Measurements from ENCODE around the gene CEP85L. TPM values are rescaled to one million over a fixed set of nuclear protein-coding genes. Genes with fewer than 3 reads are reported as not detected.

CEP85L gene
- total and polyA plus RNA-seq, 2 of the 4 experiments (the other 2 are of a cell fraction): 2.3 to 25.6 TPM

DNA sequence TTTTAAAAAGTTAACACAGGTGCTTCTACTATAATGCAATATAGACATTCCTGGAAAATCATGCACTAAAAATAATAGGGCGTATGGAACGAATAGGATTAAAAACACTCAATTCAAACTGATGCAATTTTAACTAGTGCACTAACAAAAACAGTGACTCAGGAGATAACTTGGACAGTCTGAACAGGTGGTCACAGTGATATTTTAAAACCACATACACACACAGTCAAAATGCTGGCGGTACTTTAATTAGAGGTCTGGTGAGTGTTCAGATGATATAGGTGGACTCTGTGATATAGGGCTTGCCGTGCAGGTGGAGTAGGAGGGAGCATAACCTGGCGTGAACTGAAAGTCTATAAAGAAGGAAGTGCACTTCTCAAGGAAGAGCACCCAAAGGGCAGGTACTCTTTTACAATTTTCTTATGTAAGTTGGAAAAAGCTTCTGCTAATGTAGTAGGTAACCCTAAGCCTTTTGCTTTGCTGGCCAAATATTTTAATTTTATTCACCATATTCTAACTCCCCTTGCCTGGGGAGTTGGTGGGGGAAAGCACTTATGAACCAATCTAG lies 145.2 kb downstream of the CEP85L start:
- no peak overlapping the region for H3K14ac ChIP-seq (replicated peaks; ENCODE audit: low read depth, low read length)
- in situ Hi-C loops (cut with MboI; ENCODE audit: low sequenced_read_pairs): no loop called here
- no peak for ATAC-seq (ENCODE audit: low read depth)

More for the DNA sequence above, 145.2 kb downstream of the CEP85L start:
- Histone ChIP-seq H3K27me3 (ENCODE audit: control insufficient read depth, insufficient read depth, low read length) (no peaks in the 10 kb centered on the region), H3K9me3 (ENCODE audit: control insufficient read depth, insufficient read depth, low read length) (no peaks in the 10 kb centered on the region), H4K91ac (ENCODE audit: insufficient read depth, low read depth, low read length) (no peak overlapping the region), H3K4me2 (ENCODE audit: low read depth, low read length) (no peak overlapping the region), H4K5ac (ENCODE audit: low read depth, low read length) (no peak overlapping the region), H2BK20ac (ENCODE audit: low read depth, low read length) (no peak overlapping the region), H3K9ac (ENCODE audit: low read depth, low read length) (no peak overlapping the region), H3K23ac (ENCODE audit: low read depth, low read length) (no peak overlapping the region), H3K18ac (ENCODE audit: low read depth, low read length) (no peak overlapping the region), H3K4ac (ENCODE audit: low read depth, low read length) (no peak overlapping the region), H3K4me3 (ENCODE audit: insufficient read depth, low read depth, low read length) (no peak overlapping the region), H3K27ac (ENCODE audit: insufficient read depth, low read length) (no peak overlapping the region), H3K9me1 (ENCODE audit: insufficient read depth, low read length) (no peaks in the 10 kb centered on the region; the same call in 1 of the 2 replicates), H2AK9ac (replicated peaks; ENCODE audit: low read depth, low read length, poor library complexity) (no peak overlapping the region), H2BK15ac (ENCODE audit: low read depth, low read length) (no peak overlapping the region), H2AFZ (replicated peaks; ENCODE audit: low read length, poor library complexity) (no peak overlapping the region), H3K56ac (ENCODE audit: extremely low read depth, insufficient read depth, low read length) (no peak overlapping the region), H4K8ac (ENCODE audit: low read depth in 2 of 2, low read length in 2 of 2) (no peak overlapping the region), H4K20me1 (ENCODE audit: insufficient read depth, low read length) (no peaks in the 10 kb centered on the region), H2AK5ac (ENCODE audit: low read depth, low read length) (no peak overlapping the region), H3K79me1 (ENCODE audit: low read depth in 1 of 2, low read length in 2 of 2) (peaks cover 0 to 6% of the 10 kb centered on the region in 2 experiments; a peak in 1 of 4 replicates), H2BK120ac (ENCODE audit: low read depth, low read length) (no peak overlapping the region), H2BK5ac (ENCODE audit: low read depth, low read length, poor library complexity, severe bottlenecking) (no peak overlapping the region), H3K4me1 (ENCODE audit: control insufficient read depth, insufficient read depth, low read length) (peaks cover under 1% of the 10 kb centered on the region; the same call in 1 of the 2 replicates), H3K36me3 (ENCODE audit: control insufficient read depth, insufficient read depth, low read length) (peaks cover 4% of the 10 kb centered on the region; the same call in 1 of the 2 replicates)
- CTCF ChIA-PET: interaction anchor here (0.6 kb wide), 1 partner anchor 221 kb away, joined by 3 read pairs; no protein-coding TSS in a partner anchor
- dilution Hi-C loops (cut with HindIII; ENCODE audit: low sequenced_read_pairs, unreplicated experiment): no loop called here
- intact Hi-C loops (cut with micrococcal nuclease): no loop called here
- TF ChIP-seq NFE2L2 (IDR thresholded peaks at IDR 0.05; ENCODE audit: low read depth, low read length) (no peak), MAFK (IDR thresholded peaks at IDR 0.05; ENCODE audit: low read depth, low read length) (no peak), RAD21 (IDR thresholded peaks at IDR 0.05; ENCODE audit: low read length) (no peak), CEBPB (IDR thresholded peaks at IDR 0.05; ENCODE audit: low read depth, low read length) (no peak), BHLHE40 (IDR thresholded peaks at IDR 0.05; ENCODE audit: low read depth, low read length) (no peak), POLR2A (IDR thresholded peaks at IDR 0.05; ENCODE audit: low read depth, low read length) (no peak), CHD1 (IDR thresholded peaks at IDR 0.05; ENCODE audit: low read depth, low read length) (no peak), RCOR1 (IDR thresholded peaks at IDR 0.05; ENCODE audit: insufficient replicate concordance, low read length) (no peak), RFX5 (IDR thresholded peaks at IDR 0.05; ENCODE audit: low read depth, low read length) (no peak), FOS (IDR thresholded peaks at IDR 0.05; ENCODE audit: low read depth, low read length) (no peak), SMC3 (IDR thresholded peaks at IDR 0.05; ENCODE audit: low read depth, low read length) (no peak)
- TF ChIP-seq, protein P1, sequence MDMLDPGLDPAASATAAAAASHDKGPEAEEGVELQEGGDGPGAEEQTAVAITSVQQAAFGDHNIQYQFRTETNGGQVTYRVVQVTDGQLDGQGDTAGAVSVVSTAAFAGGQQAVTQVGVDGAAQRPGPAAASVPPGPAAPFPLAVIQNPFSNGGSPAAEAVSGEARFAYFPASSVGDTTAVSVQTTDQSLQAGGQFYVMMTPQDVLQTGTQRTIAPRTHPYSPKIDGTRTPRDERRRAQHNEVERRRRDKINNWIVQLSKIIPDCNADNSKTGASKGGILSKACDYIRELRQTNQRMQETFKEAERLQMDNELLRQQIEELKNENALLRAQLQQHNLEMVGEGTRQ (IDR thresholded peaks at IDR 0.05; ENCODE audit: low read depth, low read length): no peak
- TF ChIP-seq, protein P2, sequence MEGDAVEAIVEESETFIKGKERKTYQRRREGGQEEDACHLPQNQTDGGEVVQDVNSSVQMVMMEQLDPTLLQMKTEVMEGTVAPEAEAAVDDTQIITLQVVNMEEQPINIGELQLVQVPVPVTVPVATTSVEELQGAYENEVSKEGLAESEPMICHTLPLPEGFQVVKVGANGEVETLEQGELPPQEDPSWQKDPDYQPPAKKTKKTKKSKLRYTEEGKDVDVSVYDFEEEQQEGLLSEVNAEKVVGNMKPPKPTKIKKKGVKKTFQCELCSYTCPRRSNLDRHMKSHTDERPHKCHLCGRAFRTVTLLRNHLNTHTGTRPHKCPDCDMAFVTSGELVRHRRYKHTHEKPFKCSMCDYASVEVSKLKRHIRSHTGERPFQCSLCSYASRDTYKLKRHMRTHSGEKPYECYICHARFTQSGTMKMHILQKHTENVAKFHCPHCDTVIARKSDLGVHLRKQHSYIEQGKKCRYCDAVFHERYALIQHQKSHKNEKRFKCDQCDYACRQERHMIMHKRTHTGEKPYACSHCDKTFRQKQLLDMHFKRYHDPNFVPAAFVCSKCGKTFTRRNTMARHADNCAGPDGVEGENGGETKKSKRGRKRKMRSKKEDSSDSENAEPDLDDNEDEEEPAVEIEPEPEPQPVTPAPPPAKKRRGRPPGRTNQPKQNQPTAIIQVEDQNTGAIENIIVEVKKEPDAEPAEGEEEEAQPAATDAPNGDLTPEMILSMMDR (conservative IDR thresholded peaks at IDR 0.05; ENCODE audit: low read depth, low read length): no peak
- TF ChIP-seq, protein P3, sequence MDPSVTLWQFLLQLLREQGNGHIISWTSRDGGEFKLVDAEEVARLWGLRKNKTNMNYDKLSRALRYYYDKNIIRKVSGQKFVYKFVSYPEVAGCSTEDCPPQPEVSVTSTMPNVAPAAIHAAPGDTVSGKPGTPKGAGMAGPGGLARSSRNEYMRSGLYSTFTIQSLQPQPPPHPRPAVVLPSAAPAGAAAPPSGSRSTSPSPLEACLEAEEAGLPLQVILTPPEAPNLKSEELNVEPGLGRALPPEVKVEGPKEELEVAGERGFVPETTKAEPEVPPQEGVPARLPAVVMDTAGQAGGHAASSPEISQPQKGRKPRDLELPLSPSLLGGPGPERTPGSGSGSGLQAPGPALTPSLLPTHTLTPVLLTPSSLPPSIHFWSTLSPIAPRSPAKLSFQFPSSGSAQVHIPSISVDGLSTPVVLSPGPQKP (IDR thresholded peaks at IDR 0.05; ENCODE audit: borderline replicate concordance, low read depth, low read length): no peak
- POLR2A ChIA-PET (ENCODE audit: unreplicated experiment): no interaction called here
- BruUV-seq (replicated peaks): no TSS peak
- peak; percentile 16 for DNase-seq
- WGBS, 2 experiments (ENCODE audit: extremely low coverage in 2 of 2, insufficient read length in 1 of 2): no CpG with 5 or more reads among the region's 5 CpGs
